ENCODE data around the gene GFOD1. TPM values are rescaled to one million over a fixed set of nuclear protein-coding genes. Genes with fewer than 3 reads are reported as not detected.
"Not testable (repeated sequence)": the region's sequence is repeated elsewhere in the genome, so short reads cannot be mapped to it uniquely, and the experiment has no call there.

The GFOD1 gene
- total RNA-seq, 4 donors from 2014 or later, result 7.3 to 15.9 (median 12.4) TPM

GRCh38 chr6:13461307-13461706 is 26.1 kb downstream of the GFOD1 start:
- TF ChIP-seq CTCF (IDR thresholded peaks at IDR 0.05), result no peak
- TF ChIP-seq POLR2A (IDR thresholded peaks at IDR 0.05), result no peak
- 100% methylated on average over 4 of the region's 4 CpGs for WGBS, 2 donors
- H3K4me3 ChIP-seq (ENCODE audit: low read depth, poor library complexity, severe bottlenecking), result no peak overlapping the region
- intact Hi-C loops (cut with DNase I; ENCODE audit: low total_unique reads), result no loop called here
- DNase-seq (ENCODE audit: low spot score in 2 of 2), result peak in 1 of 2 donors; percentile 61

GRCh38 chr6:13460289-13460688 is 27.1 kb downstream of the GFOD1 start:
- H3K4me3 ChIP-seq (ENCODE audit: low read depth, poor library complexity, severe bottlenecking); intact Hi-C loops (cut with DNase I; ENCODE audit: low total_unique reads); DNase-seq (ENCODE audit: low spot score in 2 of 2): not testable (repeated sequence)
- 49 to 50% methylated on average over 2 of the region's 2 CpGs for WGBS, 2 donors

- WGBS, 2 donors, result 36 to 54% methylated on average over 7 of the region's 7 CpGs
- DNase-seq (ENCODE audit: low spot score in 2 of 2), result peak in 1 of 2 donors; percentile 43
- H3K4me3 ChIP-seq (ENCODE audit: low read depth, poor library complexity, severe bottlenecking), result no peak overlapping the region
- TF ChIP-seq POLR2A (IDR thresholded peaks at IDR 0.05) (no peak), CTCF (IDR thresholded peaks at IDR 0.05) (no peak)
- intact Hi-C loops (cut with DNase I; ENCODE audit: low total_unique reads), result no loop called here
These were observed 29.8 kb downstream of the GFOD1 start for GRCh38 chr6:13457577-13457976.

- TF ChIP-seq CTCF (IDR thresholded peaks at IDR 0.05) (no peak), POLR2A (IDR thresholded peaks at IDR 0.05) (no peak)
- WGBS, 2 donors, result 62 to 65% methylated on average over 5 of the region's 5 CpGs
- intact Hi-C loops (cut with DNase I; ENCODE audit: low total_unique reads), result no loop called here
- no peak overlapping the region for H3K4me3 ChIP-seq (ENCODE audit: low read depth, poor library complexity, severe bottlenecking)
- DNase-seq (ENCODE audit: low spot score in 2 of 2), result peak in 1 of 2 donors; percentile 81
These were observed 31.8 kb downstream of the GFOD1 start for GRCh38 chr6:13455552-13455966.

- 36 to 45% methylated on average over 11 of the region's 11 CpGs for WGBS, 2 donors
- intact Hi-C loops (cut with DNase I; ENCODE audit: low total_unique reads), result no loop called here
- H3K4me3 ChIP-seq (ENCODE audit: low read depth, poor library complexity, severe bottlenecking), result no peak overlapping the region
- TF ChIP-seq CTCF (IDR thresholded peaks at IDR 0.05), result no peak
- DNase-seq (ENCODE audit: low spot score in 2 of 2), result peak; percentile 71 to 92
These were observed 32.8 kb downstream of the GFOD1 start for GRCh38 chr6:13454286-13455221.

GRCh38 chr6:13453771-13454251 is 33.6 kb downstream of the GFOD1 start:
- WGBS, 2 donors, result 52 to 56% methylated on average over 2 of the region's 2 CpGs
- no peak for TF ChIP-seq CTCF (IDR thresholded peaks at IDR 0.05)
- no peak for TF ChIP-seq POLR2A (IDR thresholded peaks at IDR 0.05)
- intact Hi-C loops (cut with DNase I; ENCODE audit: low total_unique reads), result no loop called here
- peak in 1 of 2 donors; percentile 40 for DNase-seq (ENCODE audit: low spot score in 2 of 2)
- no peak overlapping the region for H3K4me3 ChIP-seq (ENCODE audit: low read depth, poor library complexity, severe bottlenecking)
